Osteoblast (primary cell): ENCODE measurements around the gene CDKN2D. TPM values are rescaled to one million over a fixed set of nuclear protein-coding genes. Genes with fewer than 3 reads are reported as not detected.

Experiments
- DNase-seq: peaks from one replicate; pipeline ENCODE4 v3.0.0; 2011; ENCODE audit warnings: low spot score, mixed read lengths; ENCODE audit not compliant: insufficient read length; ENCODE audit errors: missing footprints
- H2AFZ ChIP-seq: 2 replicates; pipeline ENCODE4 v1.6.0; 2011; ENCODE audit warnings: mild to moderate bottlenecking, low read length
- H3K27ac ChIP-seq: 2 replicates; pipeline ENCODE4 v1.5.1; 2011; ENCODE audit warnings: mild to moderate bottlenecking, low read depth, low read length, moderate library complexity
- H3K27me3 ChIP-seq: 2 replicates; pipeline ENCODE4 v1.6.0; 2012; ENCODE audit warnings: mild to moderate bottlenecking, control low read depth, inconsistent platforms, low read length, moderate library complexity; ENCODE audit not compliant: insufficient read depth
- H3K36me3 ChIP-seq: 2 replicates; pipeline ENCODE4 v1.5.1; 2011; ENCODE audit warnings: mild to moderate bottlenecking, low read length, control low read depth, moderate library complexity; ENCODE audit not compliant: insufficient read depth
- H3K4me1 ChIP-seq: 2 replicates; pipeline ENCODE4 v1.5.1; 2011; ENCODE audit warnings: mild to moderate bottlenecking, low read length, control low read depth, moderate library complexity; ENCODE audit not compliant: insufficient read depth
- H3K4me2 ChIP-seq: 2 replicates; pipeline ENCODE4 v1.6.0; 2011; ENCODE audit warnings: mild to moderate bottlenecking, low read length; ENCODE audit not compliant: insufficient read depth
- H3K4me3 ChIP-seq: fragments of 200-600 bp; sonication (generic); 3 replicates; pipeline ENCODE4 v1.5.1; 2012; ENCODE audit warnings: mild to moderate bottlenecking, low read length, inconsistent platforms; ENCODE audit not compliant: insufficient read depth
- H3K79me2 ChIP-seq: 2 replicates; pipeline ENCODE4 v1.6.0; 2012; ENCODE audit warnings: mild to moderate bottlenecking, low read length, control low read depth, inconsistent platforms; ENCODE audit not compliant: insufficient read depth
- H3K9me3 ChIP-seq: 2 replicates; pipeline ENCODE4 v1.5.1; 2011; ENCODE audit warnings: low read depth, low read length, control low read depth
- H4K20me1 ChIP-seq: 2 replicates; pipeline ENCODE4 v1.6.0; 2012; ENCODE audit warnings: mild to moderate bottlenecking, low read length, control low read depth; ENCODE audit not compliant: insufficient read depth
- total RNA-seq: library from RNA; depleted of rRNA; stranded (reverse); fragments of >200 nt; gene quantifications from 2 replicates; pipeline ENCODE4 v1.2.3, GENCODE V29; 2012
- TF ChIP-seq, protein P1 (sequence below): IDR thresholded peaks from 2 replicates; pipeline ENCODE4 v1.5.1; 2011; ENCODE audit warnings: mild to moderate bottlenecking, low read depth, low read length, moderate library complexity; ENCODE audit errors: extremely low read depth

The CDKN2D gene
- total RNA-seq, 1 donor, result 4.0 TPM

DNA sequence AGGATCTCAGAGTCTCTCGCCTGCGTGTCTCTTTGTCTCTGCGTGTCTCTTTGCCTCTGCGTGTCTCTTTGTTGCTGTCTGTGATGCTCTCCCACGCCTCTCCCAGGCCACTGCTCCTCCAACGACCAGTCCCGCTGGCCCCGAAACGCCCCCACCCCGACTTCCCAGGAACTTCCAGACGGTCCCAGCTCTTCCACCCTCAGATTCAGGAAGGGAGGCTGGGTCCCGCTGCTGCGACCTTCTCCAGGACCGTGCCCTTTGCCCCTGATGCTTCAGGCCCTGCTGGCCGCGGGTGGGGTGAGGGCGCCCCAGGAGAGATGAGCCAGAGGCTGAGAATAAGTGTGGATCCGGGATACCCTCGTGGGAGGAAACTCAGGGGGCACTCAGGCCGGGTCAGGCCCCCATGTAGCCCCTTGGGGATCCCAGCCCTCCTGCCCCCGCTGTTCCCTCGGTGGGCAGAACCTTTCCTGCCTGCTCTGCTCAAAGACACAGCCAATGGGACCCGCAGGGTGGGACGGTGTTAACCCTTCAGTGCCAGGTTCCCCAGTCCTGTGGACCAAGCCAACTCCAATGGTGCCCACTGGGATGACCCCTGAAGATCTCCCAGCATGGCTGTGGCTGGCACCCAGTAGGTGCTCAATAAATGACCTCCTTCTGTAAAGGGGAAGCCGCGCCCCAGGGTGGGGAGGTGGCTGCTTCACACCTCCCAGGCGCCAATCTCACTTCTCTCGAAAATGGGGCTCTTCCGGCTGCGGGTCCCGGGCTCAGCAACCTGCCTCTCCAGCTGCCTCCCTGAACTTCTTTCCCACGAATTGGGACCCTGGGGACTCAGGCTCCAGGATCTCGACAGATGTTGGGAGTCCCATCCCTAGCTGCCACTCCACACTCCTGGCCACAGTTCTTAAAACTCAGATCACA, 50.1 kb downstream of the CDKN2D start:
- H3K4me1 ChIP-seq, result peaks cover 18% of the 10 kb centered on the region
- peak overlapping the region; percentile 67 for H3K4me3 ChIP-seq
- no peaks in the 10 kb centered on the region for H3K36me3 ChIP-seq
- H3K4me2 ChIP-seq, result peak overlapping the region; percentile 86
- H3K79me2 ChIP-seq, result no peaks in the 10 kb centered on the region
- no peak overlapping the region for H3K27ac ChIP-seq
- H3K27me3 ChIP-seq, result peaks cover 30% of the 10 kb centered on the region
- TF ChIP-seq, protein P1, sequence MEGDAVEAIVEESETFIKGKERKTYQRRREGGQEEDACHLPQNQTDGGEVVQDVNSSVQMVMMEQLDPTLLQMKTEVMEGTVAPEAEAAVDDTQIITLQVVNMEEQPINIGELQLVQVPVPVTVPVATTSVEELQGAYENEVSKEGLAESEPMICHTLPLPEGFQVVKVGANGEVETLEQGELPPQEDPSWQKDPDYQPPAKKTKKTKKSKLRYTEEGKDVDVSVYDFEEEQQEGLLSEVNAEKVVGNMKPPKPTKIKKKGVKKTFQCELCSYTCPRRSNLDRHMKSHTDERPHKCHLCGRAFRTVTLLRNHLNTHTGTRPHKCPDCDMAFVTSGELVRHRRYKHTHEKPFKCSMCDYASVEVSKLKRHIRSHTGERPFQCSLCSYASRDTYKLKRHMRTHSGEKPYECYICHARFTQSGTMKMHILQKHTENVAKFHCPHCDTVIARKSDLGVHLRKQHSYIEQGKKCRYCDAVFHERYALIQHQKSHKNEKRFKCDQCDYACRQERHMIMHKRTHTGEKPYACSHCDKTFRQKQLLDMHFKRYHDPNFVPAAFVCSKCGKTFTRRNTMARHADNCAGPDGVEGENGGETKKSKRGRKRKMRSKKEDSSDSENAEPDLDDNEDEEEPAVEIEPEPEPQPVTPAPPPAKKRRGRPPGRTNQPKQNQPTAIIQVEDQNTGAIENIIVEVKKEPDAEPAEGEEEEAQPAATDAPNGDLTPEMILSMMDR, result no peak
- no peaks in the 10 kb centered on the region for H3K9me3 ChIP-seq
- H4K20me1 ChIP-seq, result no peaks in the 10 kb centered on the region
- H2AFZ ChIP-seq, result peak overlapping the region; percentile 70
- peak; percentile 89 for DNase-seq

GRCh38 chr19:10517760-10518443, 50.9 kb downstream of the CDKN2D start:
- no peaks in the 10 kb centered on the region for H3K9me3 ChIP-seq
- no peaks in the 10 kb centered on the region for H3K79me2 ChIP-seq
- no peaks in the 10 kb centered on the region for H4K20me1 ChIP-seq
- H3K36me3 ChIP-seq, result no peaks in the 10 kb centered on the region
- H3K27ac ChIP-seq, result no peak overlapping the region
- peaks cover 18% of the 10 kb centered on the region for H3K4me1 ChIP-seq
- H2AFZ ChIP-seq, result peak overlapping the region; percentile 70
- H3K27me3 ChIP-seq, result peaks cover 33% of the 10 kb centered on the region
- DNase-seq, result peak; percentile 94
- TF ChIP-seq, protein P1, result no peak
- peak overlapping the region; percentile 67 for H3K4me3 ChIP-seq
- H3K4me2 ChIP-seq, result peak overlapping the region; percentile 86

DNA sequence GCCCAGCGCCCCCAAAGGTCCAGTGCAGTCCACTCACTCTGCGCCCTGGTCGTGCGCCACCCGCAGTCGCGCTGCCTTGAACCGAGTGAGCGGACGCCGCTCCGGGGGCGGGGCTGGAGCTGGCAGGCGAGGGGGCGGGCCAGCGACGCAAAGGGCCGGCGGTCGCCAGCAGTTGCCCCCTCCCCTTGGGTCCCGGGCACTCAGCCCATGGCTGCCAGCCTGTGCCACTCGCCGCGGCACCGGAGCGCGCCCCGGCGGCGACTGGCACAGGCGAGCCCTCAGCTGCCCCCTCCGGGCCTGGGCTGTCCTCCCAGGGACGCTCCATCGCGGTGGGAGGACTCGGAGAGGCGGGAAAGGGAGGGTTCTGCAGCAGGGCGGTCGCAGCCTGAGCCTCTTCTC, 51.4 kb downstream of the CDKN2D start, which contains the start of gene S1PR5:
Gene S1PR5, minus strand, starts transcription at position 87 of the 399 bp plus-strand sequence. CDS start 2,436 bp downstream, outside the sequence.
- H3K4me2 ChIP-seq, result peak within 1 kb of the TSS; percentile 86
- TF ChIP-seq, protein P1, result no peak
- H4K20me1 ChIP-seq, result no peaks in the 10 kb centered on the region
- peak within 1 kb of the TSS; percentile 70 for H2AFZ ChIP-seq
- H3K36me3 ChIP-seq, result no peaks in the 10 kb centered on the region
- H3K4me3 ChIP-seq, result peak within 1 kb of the TSS; percentile 67
- H3K79me2 ChIP-seq, result no peaks in the 10 kb centered on the region
- H3K9me3 ChIP-seq, result no peaks in the 10 kb centered on the region
- no peak within 1 kb of the TSS for H3K27ac ChIP-seq
- H3K27me3 ChIP-seq, result peaks cover 34% of the 10 kb centered on the region
- peaks cover 18% of the 10 kb centered on the region for H3K4me1 ChIP-seq
- DNase-seq, result peak; percentile 89
